ENCODE measurements around the gene PTGES3.

The PTGES3 gene

DNA sequence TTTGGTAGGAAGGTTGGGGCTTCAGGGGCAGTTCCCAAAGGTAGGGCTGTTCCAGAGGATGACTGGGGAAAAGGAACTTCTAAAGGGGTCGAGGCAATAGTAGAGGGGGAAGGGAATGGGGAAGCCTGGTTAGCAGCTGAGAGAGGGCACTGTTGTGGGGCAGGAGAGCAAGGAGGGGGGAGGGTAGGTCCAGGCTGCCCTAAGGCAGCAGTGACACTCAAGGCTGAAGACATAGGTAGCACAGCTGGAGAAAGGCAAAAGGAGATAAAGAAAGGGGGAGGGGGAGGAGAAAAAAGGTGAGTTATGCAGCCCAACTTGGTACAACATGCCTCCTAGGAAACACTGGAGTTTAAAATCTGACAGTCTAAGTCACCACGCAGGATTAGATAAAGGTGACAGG lies 33.1 kb upstream of the PTGES3 start:
- no CpG with 5 or more reads among the region's 2 CpGs for WGBS (ENCODE audit: extremely low coverage, insufficient coverage, low lambda C conversion rate)
- H3K4me3 ChIP-seq (ENCODE audit: low read length): no peak overlapping the region
- H2BK5ac ChIP-seq (ENCODE audit: low read length): no peak overlapping the region
- H3K56ac ChIP-seq (ENCODE audit: low read length): no peak overlapping the region
- no peak overlapping the region for H3K23ac ChIP-seq (ENCODE audit: low read length)
- H2AK5ac ChIP-seq (ENCODE audit: low read length): no peak overlapping the region
- no peaks in the 10 kb centered on the region for H3K27me3 ChIP-seq (ENCODE audit: insufficient read depth, low read length, poor library complexity)
- H3K9ac ChIP-seq (ENCODE audit: low read length): peak overlapping the region; percentile 62
- DNase-seq: peak; percentile 82
- H4K5ac ChIP-seq (ENCODE audit: low read length): no peak overlapping the region
- no peak overlapping the region for H4K8ac ChIP-seq (ENCODE audit: low read depth, low read length)
- peaks cover 26% of the 10 kb centered on the region for H3K79me1 ChIP-seq (ENCODE audit: low read length)
- no peak overlapping the region for H3K4ac ChIP-seq (ENCODE audit: low read depth, low read length)
- H3K36me3 ChIP-seq (ENCODE audit: control insufficient read depth, insufficient read depth, low read length): peaks cover 6% of the 10 kb centered on the region
- no peak overlapping the region for H3K27ac ChIP-seq (ENCODE audit: low read depth, low read length)
- no peak overlapping the region for H2BK15ac ChIP-seq (replicated peaks; ENCODE audit: low read depth)
- H3K18ac ChIP-seq (ENCODE audit: low read length): no peak overlapping the region
- H2BK120ac ChIP-seq (ENCODE audit: low read depth, low read length): no peak overlapping the region
- peaks cover 76% of the 10 kb centered on the region for H3K79me2 ChIP-seq (ENCODE audit: control insufficient read depth, insufficient read depth, low read length)
- peaks cover 20% of the 10 kb centered on the region for H3K4me1 ChIP-seq (ENCODE audit: control insufficient read depth, low read depth, low read length)
- peak overlapping the region; percentile 64 for H3K4me2 ChIP-seq (ENCODE audit: low read length)

DNA sequence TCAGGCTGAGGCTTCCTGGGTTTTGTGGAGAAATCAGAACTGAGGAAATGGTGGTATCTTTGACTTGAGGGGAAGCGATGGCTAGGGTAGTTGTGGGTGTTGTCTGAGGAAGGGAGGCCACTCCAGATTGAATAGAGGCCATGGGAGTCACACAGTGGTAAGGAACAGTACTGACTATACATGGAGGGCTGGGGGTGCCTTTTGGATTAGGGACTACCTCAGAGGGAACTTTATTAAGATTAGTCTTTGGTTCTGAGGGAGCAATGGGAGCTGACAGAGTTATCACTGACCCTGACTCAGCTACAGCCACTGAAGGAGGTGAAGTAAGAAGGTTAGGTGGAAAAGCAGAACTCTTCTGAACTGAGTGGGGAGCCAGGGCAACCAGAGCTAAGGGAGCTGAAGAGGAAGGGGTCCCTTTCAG lies 32.7 kb upstream of the PTGES3 start:
- H3K79me2 ChIP-seq (ENCODE audit: control insufficient read depth, insufficient read depth, low read length): peaks cover 80% of the 10 kb centered on the region
- no peak overlapping the region for H2BK5ac ChIP-seq (ENCODE audit: low read length)
- H3K27ac ChIP-seq (ENCODE audit: low read depth, low read length): no peak overlapping the region
- H3K56ac ChIP-seq (ENCODE audit: low read length): peak overlapping the region; percentile 8
- H3K4me3 ChIP-seq (ENCODE audit: low read length): no peak overlapping the region
- no peak overlapping the region for H3K18ac ChIP-seq (ENCODE audit: low read length)
- no peaks in the 10 kb centered on the region for H3K27me3 ChIP-seq (ENCODE audit: insufficient read depth, low read length, poor library complexity)
- H3K36me3 ChIP-seq (ENCODE audit: control insufficient read depth, insufficient read depth, low read length): peaks cover 7% of the 10 kb centered on the region
- H4K5ac ChIP-seq (ENCODE audit: low read length): no peak overlapping the region
- WGBS (ENCODE audit: extremely low coverage, insufficient coverage, low lambda C conversion rate): no CpG with 5 or more reads among the region's 1 CpG
- H3K9ac ChIP-seq (ENCODE audit: low read length): no peak overlapping the region
- H3K4me1 ChIP-seq (ENCODE audit: control insufficient read depth, low read depth, low read length): peaks cover 20% of the 10 kb centered on the region
- no peak overlapping the region for H2BK120ac ChIP-seq (ENCODE audit: low read depth, low read length)
- H2BK15ac ChIP-seq (replicated peaks; ENCODE audit: low read depth): no peak overlapping the region
- H2AK5ac ChIP-seq (ENCODE audit: low read length): no peak overlapping the region
- peaks cover 29% of the 10 kb centered on the region for H3K79me1 ChIP-seq (ENCODE audit: low read length)
- peak overlapping the region; percentile 16 for H3K4me2 ChIP-seq (ENCODE audit: low read length)
- no peak overlapping the region for H4K8ac ChIP-seq (ENCODE audit: low read depth, low read length)
- no peak overlapping the region for H3K4ac ChIP-seq (ENCODE audit: low read depth, low read length)
- H3K23ac ChIP-seq (ENCODE audit: low read length): no peak overlapping the region
- DNase-seq: no peak

GRCh38 chr12:56719056-56719455 lies 31.0 kb upstream of the PTGES3 start:
- Histone ChIP-seq H3K79me2 (ENCODE audit: control insufficient read depth, insufficient read depth, low read length) (peaks cover 74% of the 10 kb centered on the region), H3K36me3 (ENCODE audit: control insufficient read depth, insufficient read depth, low read length) (peaks cover 12% of the 10 kb centered on the region), H2AK5ac (ENCODE audit: low read length) (no peak overlapping the region), H3K56ac (ENCODE audit: low read length) (no peak overlapping the region), H3K4me1 (ENCODE audit: control insufficient read depth, low read depth, low read length) (peaks cover 20% of the 10 kb centered on the region), H2BK120ac (ENCODE audit: low read depth, low read length) (no peak overlapping the region), H3K4me2 (ENCODE audit: low read length) (no peak overlapping the region), H3K18ac (ENCODE audit: low read length) (no peak overlapping the region), H3K9ac (ENCODE audit: low read length) (no peak overlapping the region), H3K4me3 (ENCODE audit: low read length) (no peak overlapping the region), H4K8ac (ENCODE audit: low read depth, low read length) (no peak overlapping the region), H3K27me3 (ENCODE audit: insufficient read depth, low read length, poor library complexity) (no peaks in the 10 kb centered on the region), H3K4ac (ENCODE audit: low read depth, low read length) (no peak overlapping the region), H2BK5ac (ENCODE audit: low read length) (no peak overlapping the region), H4K5ac (ENCODE audit: low read length) (no peak overlapping the region), H3K23ac (ENCODE audit: low read length) (no peak overlapping the region), H2BK15ac (replicated peaks; ENCODE audit: low read depth) (no peak overlapping the region), H3K27ac (ENCODE audit: low read depth, low read length) (no peak overlapping the region), H3K79me1 (ENCODE audit: low read length) (peaks cover 33% of the 10 kb centered on the region)
- no peak for DNase-seq

DNA sequence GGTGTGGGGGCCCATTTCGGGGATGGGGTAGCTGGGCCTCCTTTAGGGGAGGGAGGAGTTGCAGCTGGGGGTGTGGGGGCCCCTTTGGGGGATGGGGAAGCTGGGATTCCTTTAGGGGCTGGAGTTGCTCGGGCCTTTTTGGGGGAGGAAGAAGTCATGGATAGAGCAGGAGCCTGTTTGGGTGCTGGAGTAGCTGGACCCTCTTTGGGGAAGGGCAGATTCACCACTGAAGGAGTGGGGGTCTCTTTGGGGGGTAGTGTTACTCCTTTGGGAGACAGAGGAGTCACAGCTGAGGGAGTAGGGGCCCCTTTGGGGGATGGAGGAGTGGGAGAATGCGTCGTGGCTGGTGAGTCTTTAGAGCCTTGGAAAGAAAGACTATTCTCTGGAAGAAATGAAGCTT lies 30.6 kb upstream of the PTGES3 start:
- H3K79me1 ChIP-seq (ENCODE audit: low read length): peaks cover 31% of the 10 kb centered on the region
- WGBS (ENCODE audit: extremely low coverage, insufficient coverage, low lambda C conversion rate): no CpG with 5 or more reads among the region's 4 CpGs
- H4K8ac ChIP-seq (ENCODE audit: low read depth, low read length): no peak overlapping the region
- no peak overlapping the region for H3K4ac ChIP-seq (ENCODE audit: low read depth, low read length)
- H3K4me1 ChIP-seq (ENCODE audit: control insufficient read depth, low read depth, low read length): peaks cover 20% of the 10 kb centered on the region
- H3K9ac ChIP-seq (ENCODE audit: low read length): no peak overlapping the region
- no peak overlapping the region for H3K56ac ChIP-seq (ENCODE audit: low read length)
- no peak overlapping the region for H3K18ac ChIP-seq (ENCODE audit: low read length)
- no peak overlapping the region for H3K4me3 ChIP-seq (ENCODE audit: low read length)
- H3K79me2 ChIP-seq (ENCODE audit: control insufficient read depth, insufficient read depth, low read length): peaks cover 70% of the 10 kb centered on the region
- no peak overlapping the region for H3K4me2 ChIP-seq (ENCODE audit: low read length)
- no peak for DNase-seq
- H3K23ac ChIP-seq (ENCODE audit: low read length): no peak overlapping the region
- no peak overlapping the region for H2BK120ac ChIP-seq (ENCODE audit: low read depth, low read length)
- no peak overlapping the region for H4K5ac ChIP-seq (ENCODE audit: low read length)
- no peak overlapping the region for H2BK15ac ChIP-seq (replicated peaks; ENCODE audit: low read depth)
- no peak overlapping the region for H3K27ac ChIP-seq (ENCODE audit: low read depth, low read length)
- H2AK5ac ChIP-seq (ENCODE audit: low read length): no peak overlapping the region
- H3K27me3 ChIP-seq (ENCODE audit: insufficient read depth, low read length, poor library complexity): no peaks in the 10 kb centered on the region
- H3K36me3 ChIP-seq (ENCODE audit: control insufficient read depth, insufficient read depth, low read length): peaks cover 14% of the 10 kb centered on the region
- no peak overlapping the region for H2BK5ac ChIP-seq (ENCODE audit: low read length)

- Histone ChIP-seq H3K4ac (ENCODE audit: low read depth, low read length) (no peak overlapping the region), H4K8ac (ENCODE audit: low read depth, low read length) (no peak overlapping the region), H3K79me1 (ENCODE audit: low read length) (peaks cover 31% of the 10 kb centered on the region), H3K4me3 (ENCODE audit: low read length) (no peak overlapping the region), H2AK5ac (ENCODE audit: low read length) (no peak overlapping the region), H3K18ac (ENCODE audit: low read length) (no peak overlapping the region), H3K4me2 (ENCODE audit: low read length) (no peak overlapping the region), H3K27ac (ENCODE audit: low read depth, low read length) (no peak overlapping the region), H3K27me3 (ENCODE audit: insufficient read depth, low read length, poor library complexity) (no peaks in the 10 kb centered on the region), H3K56ac (ENCODE audit: low read length) (no peak overlapping the region), H2BK15ac (replicated peaks; ENCODE audit: low read depth) (no peak overlapping the region), H2BK5ac (ENCODE audit: low read length) (no peak overlapping the region), H3K4me1 (ENCODE audit: control insufficient read depth, low read depth, low read length) (peaks cover 20% of the 10 kb centered on the region), H2BK120ac (ENCODE audit: low read depth, low read length) (no peak overlapping the region), H3K23ac (ENCODE audit: low read length) (no peak overlapping the region), H4K5ac (ENCODE audit: low read length) (no peak overlapping the region), H3K9ac (ENCODE audit: low read length) (no peak overlapping the region), H3K79me2 (ENCODE audit: control insufficient read depth, insufficient read depth, low read length) (peaks cover 66% of the 10 kb centered on the region), H3K36me3 (ENCODE audit: control insufficient read depth, insufficient read depth, low read length) (peaks cover 18% of the 10 kb centered on the region)
- DNase-seq: no peak
- no CpG with 5 or more reads among the region's 1 CpG for WGBS (ENCODE audit: extremely low coverage, insufficient coverage, low lambda C conversion rate)
Measured at GRCh38 chr12:56718149-56718548, 30.1 kb upstream of the PTGES3 start.

All from mesendoderm (in vitro differentiated cells).